ENCODE measurements around the gene CAMK1D. TPM values are rescaled to one million over a fixed set of nuclear protein-coding genes. Genes with fewer than 3 reads are reported as not detected.

Gene CAMK1D
- total RNA-seq, 1 experiment from 2014 or later, result 6.3 TPM

DNA sequence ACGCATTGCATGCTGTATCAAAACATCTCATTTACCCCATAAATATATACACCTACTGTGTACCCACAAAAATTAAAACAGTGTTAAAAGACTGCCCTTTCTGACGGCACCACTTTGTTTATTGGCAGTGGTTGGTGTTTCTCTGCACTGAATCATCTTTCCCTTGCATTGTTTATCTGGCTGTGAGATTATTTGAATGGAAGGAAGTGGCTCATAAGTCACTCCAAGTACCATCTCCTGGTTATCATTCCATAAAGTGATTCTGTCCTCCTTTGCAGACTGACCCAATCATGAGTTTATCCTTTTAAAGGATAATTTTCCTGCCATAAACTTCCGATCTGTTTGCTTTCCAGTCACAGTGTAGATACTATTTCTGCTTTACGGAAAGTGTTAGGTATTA is 183.8 kb downstream of the CAMK1D start:
- Histone ChIP-seq H2BK12ac (ENCODE audit: insufficient read length, low read depth, low read length) (no peak overlapping the region), H4K20me1 (ENCODE audit: control insufficient read depth, insufficient read depth, insufficient read length) (no peaks in the 10 kb centered on the region), H3K4me2 (ENCODE audit: insufficient read depth, insufficient read length, low read length) (no peak overlapping the region), H3K4me1 (ENCODE audit: insufficient read depth, low read length) (no peaks in the 10 kb centered on the region), H3K9ac (ENCODE audit: extremely low read depth, insufficient read length, low read length) (no peak overlapping the region), H3K23ac (ENCODE audit: insufficient read length, low read depth, low read length) (no peak overlapping the region), H3K18ac (ENCODE audit: insufficient read length, low read depth, low read length) (no peak overlapping the region), H3K4ac (ENCODE audit: low read depth, low read length) (no peak overlapping the region), H2BK20ac (ENCODE audit: low read depth, low read length, poor library complexity, severe bottlenecking) (no peak overlapping the region), H3T11ph (ENCODE audit: low read length) (no peak overlapping the region), H3K56ac (ENCODE audit: insufficient read length, low read depth, low read length) (no peak overlapping the region), H2BK5ac (ENCODE audit: insufficient read length, low read length) (no peak overlapping the region), H3K9me3 (ENCODE audit: control insufficient read depth, low read depth, low read length) (no peaks in the 10 kb centered on the region), H3K14ac (ENCODE audit: insufficient read depth, low read length) (no peak overlapping the region), H2AK5ac (ENCODE audit: insufficient read length, low read length) (no peak overlapping the region), H3K27me3 (ENCODE audit: insufficient read depth, low read length) (no peaks in the 10 kb centered on the region), H2BK120ac (ENCODE audit: low read depth, low read length, poor library complexity, severe bottlenecking) (no peak overlapping the region), H4K8ac (replicated peaks; ENCODE audit: insufficient read length, low read depth, low read length) (no peak overlapping the region), H3K79me1 (ENCODE audit: insufficient read depth, low read depth, low read length, poor library complexity, severe bottlenecking) (no peaks in the 10 kb centered on the region), H2BK15ac (ENCODE audit: low read depth, low read length) (no peak overlapping the region), H4K5ac (ENCODE audit: insufficient read length, low read depth, low read length) (no peak overlapping the region), H2AFZ (ENCODE audit: low read length) (no peak overlapping the region), H3K27ac (ENCODE audit: insufficient read length, low read depth, low read length) (no peak overlapping the region), H3K23me2 (ENCODE audit: insufficient read length, low read depth, low read length, poor library complexity, severe bottlenecking) (no peaks in the 10 kb centered on the region), H4K91ac (ENCODE audit: insufficient read length, low read depth, low read length) (no peak overlapping the region), H3K79me2 (ENCODE audit: insufficient read depth, low read length) (no peaks in the 10 kb centered on the region)
- Mint-ChIP-seq H3K4me1 (no peaks in the 10 kb centered on the region), H3K4me3 (no peak overlapping the region), H3K36me3 (ENCODE audit: insufficient read depth in 1 of 3, low read depth in 3 of 3) (no peaks in the 10 kb centered on the region), H3K27ac (no peak overlapping the region), H3K9me3 (no peaks in the 10 kb centered on the region), H3K27me3 (ENCODE audit: low read depth) (no peaks in the 10 kb centered on the region)
- no CpG with 5 or more reads among the region's 4 CpGs for WGBS (ENCODE audit: extremely low coverage, insufficient read length, low lambda C conversion rate)
- TF ChIP-seq, protein P1, sequence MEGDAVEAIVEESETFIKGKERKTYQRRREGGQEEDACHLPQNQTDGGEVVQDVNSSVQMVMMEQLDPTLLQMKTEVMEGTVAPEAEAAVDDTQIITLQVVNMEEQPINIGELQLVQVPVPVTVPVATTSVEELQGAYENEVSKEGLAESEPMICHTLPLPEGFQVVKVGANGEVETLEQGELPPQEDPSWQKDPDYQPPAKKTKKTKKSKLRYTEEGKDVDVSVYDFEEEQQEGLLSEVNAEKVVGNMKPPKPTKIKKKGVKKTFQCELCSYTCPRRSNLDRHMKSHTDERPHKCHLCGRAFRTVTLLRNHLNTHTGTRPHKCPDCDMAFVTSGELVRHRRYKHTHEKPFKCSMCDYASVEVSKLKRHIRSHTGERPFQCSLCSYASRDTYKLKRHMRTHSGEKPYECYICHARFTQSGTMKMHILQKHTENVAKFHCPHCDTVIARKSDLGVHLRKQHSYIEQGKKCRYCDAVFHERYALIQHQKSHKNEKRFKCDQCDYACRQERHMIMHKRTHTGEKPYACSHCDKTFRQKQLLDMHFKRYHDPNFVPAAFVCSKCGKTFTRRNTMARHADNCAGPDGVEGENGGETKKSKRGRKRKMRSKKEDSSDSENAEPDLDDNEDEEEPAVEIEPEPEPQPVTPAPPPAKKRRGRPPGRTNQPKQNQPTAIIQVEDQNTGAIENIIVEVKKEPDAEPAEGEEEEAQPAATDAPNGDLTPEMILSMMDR (conservative IDR thresholded peaks at IDR 0.05), result no peak
- DNase-seq, result no peak

Measured in H9 (cell line).